ENCODE measurements around the gene BAG1. TPM values are rescaled to one million over a fixed set of nuclear protein-coding genes. Genes with fewer than 3 reads are reported as not detected.

The BAG1 gene
- total RNA-seq, 1 donor from 2014 or later: 141 TPM

- DNase-seq: no peak
Measured at GRCh38 chr9:33209394-33209793, 55.1 kb downstream of the BAG1 start.

GRCh38 chr9:33202552-33203201, 61.8 kb downstream of the BAG1 start:
- DNase-seq: no peak

Other genes starting within 250 kb of the BAG1 start
- 80.9 TPM for gene DNAJA1, start 239.4 kb downstream of the BAG1 start, total RNA-seq
- gene SMU1, start 188.0 kb downstream of the BAG1 start, total RNA-seq: 31.9 TPM
- 30.1 TPM for gene B4GALT1, start 97.4 kb downstream of the BAG1 start, total RNA-seq
- not detected for gene SPINK4, start 24.5 kb downstream of the BAG1 start, total RNA-seq
- gene CHMP5, start 341 bp upstream of the BAG1 start, total RNA-seq: 69.5 TPM
- 37.1 TPM for gene NFX1, start 25.8 kb upstream of the BAG1 start, total RNA-seq
- 8.4 TPM for gene AQP7, start 137.9 kb upstream of the BAG1 start, total RNA-seq
- 143 TPM for gene AQP3, start 182.9 kb upstream of the BAG1 start, total RNA-seq
- gene NOL6, start 209.2 kb upstream of the BAG1 start, total RNA-seq: 19.7 TPM

All from tongue (tissue), 2 donors.